SH-SY5Y (cell line): ENCODE data around the gene KCNS3.

Experiments
- GATA2 ChIP-seq: IDR thresholded peaks from 2 replicates; pipeline ENCODE4 v1.6.1; 2011; ENCODE audit warnings: mild to moderate bottlenecking, low read depth, low read length
- GATA3 ChIP-seq: IDR thresholded peaks from 2 replicates; pipeline ENCODE4 v1.6.1; 2011; ENCODE audit warnings: low read depth, mild to moderate bottlenecking, low read length, moderate library complexity

GRCh38 chr2:17830053-17831034, 48.1 kb upstream of the KCNS3 start:
- TF ChIP-seq GATA3 (no peak), GATA2 (no peak)
